Measurements from ENCODE around the gene TMEM191C.
"Not testable (repeated sequence)": the region's sequence is repeated elsewhere in the genome, so short reads cannot be mapped to it uniquely, and the experiment has no call there.

The TMEM191C gene

DNA sequence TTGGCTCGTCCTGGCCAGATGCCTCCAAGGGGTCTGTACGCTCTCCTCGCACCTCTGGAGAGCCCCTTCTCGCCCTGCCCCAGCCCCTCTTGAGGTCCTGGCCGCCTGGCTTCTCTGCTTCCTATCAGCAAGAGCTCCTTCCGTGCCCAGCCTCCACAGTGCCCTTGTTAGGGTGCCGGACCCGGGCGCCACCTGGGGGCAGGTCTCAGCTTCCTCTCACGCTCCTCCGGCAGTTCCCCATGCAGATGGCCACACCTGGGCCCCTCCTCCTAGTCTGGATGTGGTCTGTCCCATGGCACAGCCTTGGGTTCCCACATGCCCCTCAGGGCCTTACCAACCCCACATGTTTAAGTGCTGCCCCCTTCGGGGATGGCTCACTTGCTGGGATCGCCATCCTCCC, 6.5 kb downstream of the TMEM191C start:
- DNase-seq (ENCODE audit: low read depth), result not testable (repeated sequence)

DNA sequence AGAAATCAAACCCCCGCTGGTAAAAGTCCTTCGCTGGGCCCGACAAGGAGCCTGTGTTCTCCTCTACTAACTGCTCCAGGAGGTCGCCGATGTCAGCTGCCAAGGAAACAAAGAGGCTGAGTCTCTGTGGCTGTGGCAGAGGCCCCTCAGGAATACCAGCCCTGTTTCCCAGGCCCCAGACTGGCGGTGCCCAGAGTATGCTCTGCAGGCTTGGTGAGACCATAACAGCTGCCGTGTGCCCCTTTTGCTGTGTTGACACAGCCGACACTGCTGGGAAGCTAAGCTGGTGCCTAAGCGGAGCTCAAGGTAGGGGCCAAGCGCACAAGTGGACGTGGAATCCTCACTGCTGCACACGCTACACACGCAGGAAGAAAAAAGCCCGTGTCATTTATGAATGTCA, 16.9 kb downstream of the TMEM191C start:
- DNase-seq (ENCODE audit: low read depth), result not testable (repeated sequence)

DNA sequence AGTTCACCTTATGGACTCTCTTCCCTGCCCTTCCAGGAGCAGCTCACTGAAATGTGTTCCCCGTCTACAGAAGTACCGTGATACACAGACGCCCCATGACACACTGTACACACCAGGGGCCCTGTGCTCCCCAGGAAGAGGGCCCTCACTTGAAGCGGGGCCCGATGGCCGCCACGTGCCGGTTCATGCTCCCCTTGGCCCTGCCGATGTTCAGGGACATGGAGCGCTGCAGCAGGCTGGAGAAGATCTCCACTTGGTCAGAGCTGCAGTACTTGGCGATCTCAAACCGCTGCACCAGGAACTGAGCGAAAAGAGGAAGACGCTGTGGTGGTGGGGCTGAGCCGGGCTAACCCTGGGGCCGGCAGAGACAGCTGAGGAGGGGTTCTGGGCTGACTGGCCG, 20.5 kb downstream of the TMEM191C start:
- not testable (repeated sequence) for DNase-seq (ENCODE audit: low read depth)

DNA sequence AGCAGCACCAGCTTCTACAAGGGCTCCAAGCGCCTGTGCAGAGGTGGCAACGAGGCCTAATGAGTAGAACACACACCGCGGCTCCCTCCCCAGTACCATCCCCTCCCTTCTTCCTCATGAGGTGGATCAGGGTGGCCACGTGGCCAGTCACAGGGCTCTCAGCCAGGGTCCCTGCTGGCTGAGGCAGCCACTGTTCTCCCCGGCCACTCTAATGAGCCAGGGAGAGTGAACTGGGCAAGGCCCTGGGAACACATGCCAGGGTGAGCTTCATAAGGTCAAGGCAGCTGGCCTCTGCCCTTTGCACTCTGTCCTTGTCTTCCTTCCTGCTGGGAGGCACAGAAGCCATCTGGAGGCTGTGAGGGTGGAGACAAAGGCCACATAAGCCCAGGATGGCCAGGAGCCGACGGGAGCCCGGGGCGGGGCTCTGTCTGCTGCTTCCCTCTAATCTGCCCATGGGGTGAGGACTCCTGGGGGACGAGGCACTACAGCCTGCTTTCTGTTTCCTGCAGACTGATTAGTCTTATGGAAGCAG, 22.0 kb downstream of the TMEM191C start:
- not testable (repeated sequence) for DNase-seq (ENCODE audit: low read depth)

GRCh38 chr22:21490556-21490955, 23.4 kb downstream of the TMEM191C start:
- not testable (repeated sequence) for DNase-seq (ENCODE audit: low read depth)

DNA sequence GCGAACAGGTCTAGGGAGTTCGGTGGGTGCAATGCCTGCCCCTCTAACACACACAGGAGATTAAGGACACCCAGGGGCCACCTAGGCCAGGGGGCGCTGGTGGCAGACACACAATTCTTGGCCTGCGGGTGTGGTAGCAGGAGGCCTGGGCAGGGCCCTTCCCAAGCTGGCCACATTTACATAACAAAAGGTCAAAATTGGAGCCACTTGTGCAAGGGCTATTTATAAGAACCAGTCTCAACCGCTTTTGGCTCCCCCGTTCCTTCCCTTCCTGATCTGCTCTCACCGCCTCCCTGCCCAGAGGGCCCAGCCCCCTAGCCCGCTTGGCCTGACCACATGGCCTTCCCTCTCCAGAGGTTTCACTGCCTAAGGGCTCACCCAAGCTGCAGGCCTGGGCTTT, 25.1 kb downstream of the TMEM191C start:
- DNase-seq (ENCODE audit: low read depth), result not testable (repeated sequence)

- DNase-seq (ENCODE audit: low read depth), result not testable (repeated sequence)
Observed at GRCh38 chr22:21493789-21494782, 26.9 kb downstream of the TMEM191C start.

DNA sequence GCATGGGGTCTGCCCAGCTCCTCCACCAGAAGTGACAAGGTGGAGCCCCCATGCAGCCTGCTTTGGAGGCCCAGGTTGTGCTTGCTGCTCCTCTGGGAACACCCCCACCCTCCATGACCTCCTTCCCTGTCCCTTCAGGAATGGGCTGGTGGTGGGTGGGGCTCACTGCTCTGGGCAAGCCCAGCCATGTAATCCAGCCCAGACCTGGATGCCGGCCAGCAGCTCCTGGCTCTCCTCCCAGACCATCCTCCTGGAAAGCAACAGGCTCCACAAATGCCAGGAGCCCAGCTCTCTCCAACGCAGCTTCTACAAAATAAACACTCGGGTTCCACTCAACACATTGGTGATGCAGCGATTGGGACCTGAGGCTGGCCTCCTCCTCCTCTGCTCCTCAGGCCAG, 30.8 kb downstream of the TMEM191C start:
- not testable (repeated sequence) for DNase-seq (ENCODE audit: low read depth)

- DNase-seq (ENCODE audit: low read depth), result not testable (repeated sequence)
Observed at GRCh38 chr22:21498489-21498888, 31.3 kb downstream of the TMEM191C start.

DNA sequence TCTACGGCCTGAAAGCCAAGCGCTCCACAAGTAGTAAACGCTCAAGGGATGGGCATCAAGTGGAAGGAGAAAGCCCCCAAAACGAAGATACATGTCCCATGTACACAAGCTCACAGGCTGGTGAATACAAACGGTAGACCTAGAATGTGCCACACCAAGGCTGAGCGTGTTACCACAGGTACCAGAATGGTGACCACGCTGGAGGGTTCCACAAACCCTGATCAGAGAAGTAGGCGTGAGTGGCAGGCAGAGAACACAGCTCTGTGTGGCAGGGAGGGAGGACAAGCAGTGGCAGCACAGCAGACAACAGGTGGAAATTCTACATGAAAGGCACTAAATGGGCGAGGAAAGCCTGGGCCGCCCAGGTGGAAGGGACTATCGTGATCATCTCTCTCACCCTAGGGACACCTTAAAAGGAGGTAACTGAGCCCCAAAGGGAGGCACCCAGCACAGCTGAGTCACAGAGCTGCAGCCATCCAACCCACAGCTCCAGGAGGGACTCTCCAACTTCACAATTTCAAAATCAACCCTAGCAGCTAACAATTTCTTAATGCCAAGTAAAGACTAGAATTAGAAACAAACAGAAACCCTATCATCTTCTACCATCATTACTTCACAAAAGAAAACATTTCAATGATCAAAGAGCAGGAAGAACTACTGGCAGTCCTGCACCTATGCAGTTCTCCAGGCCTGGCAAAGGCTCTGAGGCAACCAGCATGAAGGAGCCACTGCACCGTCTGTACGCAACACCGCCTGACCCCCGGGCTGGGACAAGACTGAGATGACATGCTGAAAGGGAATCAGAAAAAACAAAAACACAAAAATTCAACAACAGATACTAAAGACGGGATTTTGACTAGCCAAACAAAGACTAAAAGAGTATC, 32.7 kb downstream of the TMEM191C start:
- DNase-seq (ENCODE audit: low read depth), result not testable (repeated sequence)

DNA sequence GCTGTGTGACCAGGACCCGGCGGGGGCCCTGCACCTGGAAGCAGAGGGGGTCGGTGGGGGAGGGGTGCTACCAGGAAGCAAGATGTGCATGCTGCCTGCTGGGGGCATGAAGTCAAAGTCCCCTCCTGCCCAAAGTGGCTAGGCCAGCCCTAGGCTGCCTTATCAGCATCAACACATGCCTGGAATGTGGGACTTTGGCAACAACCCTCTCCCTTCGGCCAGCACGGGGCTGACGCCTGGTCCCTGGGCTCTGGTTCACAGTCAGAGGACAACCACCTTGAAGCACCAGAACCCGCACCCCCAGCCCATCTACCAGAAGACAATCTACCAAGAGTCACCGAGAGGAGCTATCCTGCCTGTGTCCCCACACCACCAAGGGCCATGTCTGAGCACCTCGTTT, 43.2 kb downstream of the TMEM191C start:
- DNase-seq (ENCODE audit: low read depth), result not testable (repeated sequence)

GRCh38 chr22:21512022-21512421, 44.8 kb downstream of the TMEM191C start:
- not testable (repeated sequence) for DNase-seq (ENCODE audit: low read depth)

- not testable (repeated sequence) for DNase-seq (ENCODE audit: low read depth)
Observed at GRCh38 chr22:21514117-21514516, 46.9 kb downstream of the TMEM191C start.

DNA sequence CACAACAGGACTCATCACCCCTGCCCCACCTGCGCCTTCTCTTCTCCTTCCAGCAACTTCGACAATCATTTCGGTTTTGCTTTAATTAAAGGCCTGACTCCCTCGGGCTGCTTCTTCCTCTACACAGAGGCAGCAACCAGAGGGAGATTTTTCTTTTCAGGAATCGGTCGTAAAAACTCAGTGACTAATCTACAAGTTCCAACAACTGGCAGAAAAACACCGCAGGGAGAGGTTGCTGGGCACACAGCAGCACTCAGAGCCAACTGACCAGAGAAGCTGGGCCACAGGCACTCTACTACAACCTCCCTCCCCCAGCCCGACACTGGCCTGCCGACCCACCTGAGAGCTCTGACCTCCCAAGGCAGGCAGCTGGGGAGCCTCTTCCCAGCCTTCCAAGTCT, 48.0 kb downstream of the TMEM191C start:
- DNase-seq (ENCODE audit: low read depth), result not testable (repeated sequence)

GRCh38 chr22:21516522-21516921, 49.3 kb downstream of the TMEM191C start:
- DNase-seq (ENCODE audit: low read depth), result not testable (repeated sequence)

- not testable (repeated sequence) for DNase-seq (ENCODE audit: low read depth)
Observed at GRCh38 chr22:21516970-21517764, 50.0 kb downstream of the TMEM191C start.
